T-helper 2 cell treated with Interferon-gamma antibody and Interleukin-4, amounts not matched to agents 5 μg/mL and 100 μg/mL, for 36 hours (primary cell): ENCODE measurements around the gene SHPK.
A peak's percentile ranks its signal among the peaks of the same experiment; 100 is the strongest.

Experiments used
- DNase-seq: peaks from one replicate; pipeline ENCODE4 v3.0.0; 2021; ENCODE audit warnings: low spot score
- H3K27ac Mint-ChIP-seq: one replicate; pipeline ENCODE4 v1.8.0; 2021; ENCODE audit warnings: mild to moderate bottlenecking, mixed read lengths
- H3K27me3 Mint-ChIP-seq: one replicate; pipeline ENCODE4 v1.8.0; 2021; ENCODE audit warnings: low read depth, mixed read lengths
- H3K36me3 Mint-ChIP-seq: one replicate; pipeline ENCODE4 v1.8.0; 2021; ENCODE audit warnings: low read depth, mixed read lengths
- H3K4me1 Mint-ChIP-seq: one replicate; pipeline ENCODE4 v1.8.0; 2021; ENCODE audit warnings: low read depth, mixed read lengths
- H3K4me3 Mint-ChIP-seq: one replicate; pipeline ENCODE4 v1.8.0; 2022; ENCODE audit warnings: mild to moderate bottlenecking, moderate library complexity, mixed read lengths
- H3K9me3 Mint-ChIP-seq: one replicate; pipeline ENCODE4 v1.8.0; 2021; ENCODE audit warnings: mixed read lengths

Gene SHPK

GRCh38 chr17:3668279-3669084, 32.4 kb upstream of the SHPK start, which contains the start of the genes EMC6 and TAX1BP3:
EMC6 (plus strand) TSS chr17:3668812; CDS start chr17:3669147, 335 bp downstream.
TAX1BP3 (minus strand) TSS chr17:3668578; CDS start chr17:3668526, 52 bp downstream.
- no peaks in the 10 kb centered on the region for H3K9me3 Mint-ChIP-seq
- H3K4me1 Mint-ChIP-seq = peaks cover 22% of the 10 kb centered on the region
- DNase-seq = peak; percentile 100
- no peaks in the 10 kb centered on the region for H3K27me3 Mint-ChIP-seq
- H3K4me3 Mint-ChIP-seq = peak within 1 kb of the TSS; percentile 99
- peaks cover 13% of the 10 kb centered on the region for H3K36me3 Mint-ChIP-seq
- peak within 1 kb of the TSS; percentile 94 for H3K27ac Mint-ChIP-seq

- no peaks in the 10 kb centered on the region for H3K27me3 Mint-ChIP-seq
- no peak for DNase-seq
- peak overlapping the region; percentile 99 for H3K4me3 Mint-ChIP-seq
- no peaks in the 10 kb centered on the region for H3K9me3 Mint-ChIP-seq
- H3K27ac Mint-ChIP-seq = peak overlapping the region; percentile 78
- H3K36me3 Mint-ChIP-seq = peaks cover 9% of the 10 kb centered on the region
- peaks cover 22% of the 10 kb centered on the region for H3K4me1 Mint-ChIP-seq
Measured at GRCh38 chr17:3667366-3668278, 31.6 kb upstream of the SHPK start.

GRCh38 chr17:3666516-3666915, 30.5 kb upstream of the SHPK start:
- Mint-ChIP-seq H3K27ac (no peak overlapping the region), H3K27me3 (no peaks in the 10 kb centered on the region), H3K36me3 (peaks cover 6% of the 10 kb centered on the region), H3K9me3 (no peaks in the 10 kb centered on the region), H3K4me1 (peaks cover 19% of the 10 kb centered on the region), H3K4me3 (peak overlapping the region; percentile 83)
- no peak for DNase-seq

GRCh38 chr17:3665834-3666233, 29.8 kb upstream of the SHPK start:
- Mint-ChIP-seq H3K4me1 (peaks cover 19% of the 10 kb centered on the region), H3K27me3 (no peaks in the 10 kb centered on the region), H3K4me3 (peak overlapping the region; percentile 51), H3K36me3 (peaks cover 6% of the 10 kb centered on the region), H3K27ac (peak overlapping the region; percentile 31), H3K9me3 (no peaks in the 10 kb centered on the region)
- no peak for DNase-seq

GRCh38 chr17:3663102-3664011, 27.3 kb upstream of the SHPK start:
- Mint-ChIP-seq H3K27me3 (no peaks in the 10 kb centered on the region), H3K4me3 (no peak overlapping the region), H3K4me1 (peaks cover 10% of the 10 kb centered on the region), H3K27ac (no peak overlapping the region), H3K36me3 (no peaks in the 10 kb centered on the region), H3K9me3 (no peaks in the 10 kb centered on the region)
- DNase-seq = no peak

- Mint-ChIP-seq H3K4me1 (no peaks in the 10 kb centered on the region), H3K36me3 (no peaks in the 10 kb centered on the region), H3K4me3 (no peak overlapping the region), H3K27ac (no peak overlapping the region), H3K9me3 (no peaks in the 10 kb centered on the region), H3K27me3 (no peaks in the 10 kb centered on the region)
- DNase-seq = no peak
Measured at GRCh38 chr17:3660311-3660891, 24.4 kb upstream of the SHPK start.

- no peak overlapping the region for H3K27ac Mint-ChIP-seq
- H3K4me3 Mint-ChIP-seq = no peak overlapping the region
- no peak for DNase-seq
- H3K27me3 Mint-ChIP-seq = no peaks in the 10 kb centered on the region
- H3K36me3 Mint-ChIP-seq = no peaks in the 10 kb centered on the region
- H3K9me3 Mint-ChIP-seq = no peaks in the 10 kb centered on the region
- H3K4me1 Mint-ChIP-seq = no peaks in the 10 kb centered on the region
Measured at GRCh38 chr17:3659541-3660111, 23.6 kb upstream of the SHPK start.

GRCh38 chr17:3658784-3659449, 22.9 kb upstream of the SHPK start:
- no peak overlapping the region for H3K4me3 Mint-ChIP-seq
- no peak overlapping the region for H3K27ac Mint-ChIP-seq
- H3K27me3 Mint-ChIP-seq = no peaks in the 10 kb centered on the region
- DNase-seq = no peak
- no peaks in the 10 kb centered on the region for H3K36me3 Mint-ChIP-seq
- no peaks in the 10 kb centered on the region for H3K4me1 Mint-ChIP-seq
- H3K9me3 Mint-ChIP-seq = no peaks in the 10 kb centered on the region

GRCh38 chr17:3657874-3658783, 22.1 kb upstream of the SHPK start:
- Mint-ChIP-seq H3K36me3 (no peaks in the 10 kb centered on the region), H3K4me3 (no peak overlapping the region), H3K4me1 (no peaks in the 10 kb centered on the region), H3K9me3 (no peaks in the 10 kb centered on the region), H3K27me3 (no peaks in the 10 kb centered on the region), H3K27ac (no peak overlapping the region)
- DNase-seq = no peak

GRCh38 chr17:3657588-3657869, 21.5 kb upstream of the SHPK start:
- H3K4me3 Mint-ChIP-seq = no peak overlapping the region
- H3K9me3 Mint-ChIP-seq = no peaks in the 10 kb centered on the region
- H3K27ac Mint-ChIP-seq = no peak overlapping the region
- no peaks in the 10 kb centered on the region for H3K36me3 Mint-ChIP-seq
- H3K27me3 Mint-ChIP-seq = no peaks in the 10 kb centered on the region
- no peak for DNase-seq
- H3K4me1 Mint-ChIP-seq = no peaks in the 10 kb centered on the region

- H3K4me3 Mint-ChIP-seq = no peak overlapping the region
- no peak for DNase-seq
Measured at GRCh38 chr17:3656755-3657587, 20.9 kb upstream of the SHPK start.

More at GRCh38 chr17:3656755-3657587, 20.9 kb upstream of the SHPK start:
- H3K4me1 Mint-ChIP-seq = no peaks in the 10 kb centered on the region
- no peaks in the 10 kb centered on the region for H3K9me3 Mint-ChIP-seq
- H3K27me3 Mint-ChIP-seq = no peaks in the 10 kb centered on the region
- H3K27ac Mint-ChIP-seq = peak overlapping the region; percentile 26
- no peaks in the 10 kb centered on the region for H3K36me3 Mint-ChIP-seq
